ENCODE results near the gene CD80. TPM values are rescaled to one million over a fixed set of nuclear protein-coding genes. Genes with fewer than 3 reads are reported as not detected.
"Not testable (repeated sequence)": the region's sequence is repeated elsewhere in the genome, so short reads cannot be mapped to it uniquely, and the experiment has no call there.

Gene CD80
- total RNA-seq, 4 donors from 2014 or later: 0.58 TPM; not detected in 3

DNA sequence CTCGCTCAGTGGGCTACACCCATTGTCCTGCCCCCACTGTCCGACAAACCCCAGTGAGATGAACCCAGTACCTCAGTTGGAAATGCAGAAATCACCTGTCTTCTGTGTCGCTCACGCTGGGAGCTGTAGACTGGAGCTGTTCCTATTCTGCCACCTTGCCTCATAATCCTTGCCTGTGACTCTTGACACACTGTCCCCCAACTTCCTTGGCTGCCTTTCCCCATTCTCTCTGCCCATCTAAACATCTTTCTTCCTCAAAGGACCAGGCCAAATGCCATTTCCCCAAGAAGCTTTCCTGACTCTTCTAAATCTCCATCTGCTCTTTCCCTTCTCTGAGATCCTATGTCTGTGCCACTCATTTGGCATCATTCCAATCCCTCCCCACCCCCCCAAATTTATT, 9.7 kb upstream of the CD80 start:
- ATAC-seq: no peak
- TF ChIP-seq, protein P1, sequence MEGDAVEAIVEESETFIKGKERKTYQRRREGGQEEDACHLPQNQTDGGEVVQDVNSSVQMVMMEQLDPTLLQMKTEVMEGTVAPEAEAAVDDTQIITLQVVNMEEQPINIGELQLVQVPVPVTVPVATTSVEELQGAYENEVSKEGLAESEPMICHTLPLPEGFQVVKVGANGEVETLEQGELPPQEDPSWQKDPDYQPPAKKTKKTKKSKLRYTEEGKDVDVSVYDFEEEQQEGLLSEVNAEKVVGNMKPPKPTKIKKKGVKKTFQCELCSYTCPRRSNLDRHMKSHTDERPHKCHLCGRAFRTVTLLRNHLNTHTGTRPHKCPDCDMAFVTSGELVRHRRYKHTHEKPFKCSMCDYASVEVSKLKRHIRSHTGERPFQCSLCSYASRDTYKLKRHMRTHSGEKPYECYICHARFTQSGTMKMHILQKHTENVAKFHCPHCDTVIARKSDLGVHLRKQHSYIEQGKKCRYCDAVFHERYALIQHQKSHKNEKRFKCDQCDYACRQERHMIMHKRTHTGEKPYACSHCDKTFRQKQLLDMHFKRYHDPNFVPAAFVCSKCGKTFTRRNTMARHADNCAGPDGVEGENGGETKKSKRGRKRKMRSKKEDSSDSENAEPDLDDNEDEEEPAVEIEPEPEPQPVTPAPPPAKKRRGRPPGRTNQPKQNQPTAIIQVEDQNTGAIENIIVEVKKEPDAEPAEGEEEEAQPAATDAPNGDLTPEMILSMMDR (IDR thresholded peaks at IDR 0.05): no peak
- TF ChIP-seq POLR2A (IDR thresholded peaks at IDR 0.05) (no peak), POLR2AphosphoS5 (IDR thresholded peaks at IDR 0.05) (no peak), EP300 (IDR thresholded peaks at IDR 0.05) (no peak)

DNA sequence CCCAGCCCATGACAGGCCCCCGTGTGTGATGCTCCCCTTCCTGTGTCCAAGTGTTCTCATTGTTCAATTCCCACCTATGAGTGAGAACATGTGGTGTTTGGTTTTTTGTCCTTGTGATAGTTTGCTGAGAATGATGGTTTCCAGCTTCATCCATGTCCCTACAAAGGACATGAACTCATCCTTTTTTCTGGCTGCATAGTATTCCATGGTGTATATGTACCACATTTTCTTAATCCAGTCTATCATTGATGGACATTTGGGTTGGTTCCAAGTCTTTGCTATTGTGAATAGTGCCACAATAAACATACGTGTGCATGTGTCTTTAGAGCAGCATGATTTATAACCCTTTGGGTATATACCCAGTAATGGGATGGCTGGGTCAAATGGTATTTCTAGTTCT, 3.9 kb upstream of the CD80 start:
- not testable (repeated sequence) for H3K4me1 ChIP-seq, H3K9me3 ChIP-seq, H3K4me3 ChIP-seq, ATAC-seq, H3K27me3 ChIP-seq, H3K36me3 ChIP-seq, H3K27ac ChIP-seq
- WGBS, 2 donors (ENCODE audit: low coverage in 1 of 2): 73 to 100% methylated on average over 1 of the region's 2 CpGs

More for the DNA sequence above, 9.7 kb upstream of the CD80 start:
- 100% methylated on average over 2 of the region's 4 CpGs; no CpG with 5 or more reads in 1 of the 2 donors for WGBS, 2 donors (ENCODE audit: low coverage in 1 of 2)
- Histone ChIP-seq H3K4me3 (no peak overlapping the region), H3K27me3 (no peaks in the 10 kb centered on the region), H3K4me1 (no peaks in the 10 kb centered on the region), H3K9me3 (no peaks in the 10 kb centered on the region), H3K27ac (no peak overlapping the region), H3K36me3 (no peaks in the 10 kb centered on the region)

DNA sequence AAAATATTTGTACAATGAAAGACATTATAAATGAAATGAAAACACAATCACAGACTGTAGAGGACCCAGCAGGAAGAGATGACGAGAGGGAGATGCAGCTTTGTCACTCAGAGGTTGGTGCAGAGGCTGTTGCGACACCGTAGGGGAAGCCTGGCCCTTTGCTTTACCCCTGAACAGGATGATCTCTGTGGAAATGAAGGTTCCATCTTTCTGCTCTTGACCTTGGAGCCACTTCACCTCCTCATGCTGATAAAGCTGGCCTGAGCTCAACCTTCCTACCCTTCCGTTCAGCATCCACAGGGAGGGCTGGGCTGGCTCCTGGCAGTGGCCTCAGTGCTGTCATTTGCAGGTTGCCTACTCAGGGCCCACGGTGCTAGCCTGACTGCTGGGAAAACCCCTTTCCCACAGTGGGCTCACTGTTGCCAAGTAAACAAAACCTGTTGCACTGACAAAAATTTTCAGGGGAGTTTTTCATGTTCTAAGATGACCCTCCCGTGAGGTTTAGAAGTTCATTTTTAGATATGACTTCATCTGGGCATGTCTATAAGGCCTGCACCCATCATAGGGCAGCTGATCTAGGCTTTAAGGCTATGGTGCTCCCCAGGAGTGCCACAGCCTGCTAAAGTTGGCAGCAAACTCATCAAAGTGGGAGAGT, 3.0 kb upstream of the CD80 start:
- ATAC-seq: no peak
- no peaks in the 10 kb centered on the region for H3K9me3 ChIP-seq

DNA sequence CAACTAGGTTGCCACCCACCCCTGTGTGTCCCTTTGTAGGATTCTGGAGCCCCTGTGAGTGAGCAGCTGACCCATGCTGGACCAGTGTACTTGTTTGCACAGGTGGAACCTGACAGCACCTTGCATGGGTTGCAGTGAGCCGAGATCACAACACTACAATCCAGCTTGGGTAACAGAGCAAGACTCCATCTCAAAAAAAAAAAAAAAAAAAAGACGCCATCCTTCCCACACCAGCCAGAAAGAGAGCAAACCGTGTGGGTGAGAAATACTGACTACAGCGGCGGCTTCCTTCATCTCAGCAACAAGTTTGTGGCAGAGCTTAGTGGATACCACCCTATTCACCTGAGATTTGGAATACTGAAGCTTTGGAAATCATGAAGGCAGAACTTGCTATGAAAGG, 746 bp upstream of the CD80 start:
- Histone ChIP-seq H3K4me1 (no peaks in the 10 kb centered on the region), H3K36me3 (no peaks in the 10 kb centered on the region), H3K27me3 (no peaks in the 10 kb centered on the region), H3K9me3 (no peaks in the 10 kb centered on the region), H3K4me3 (no peak overlapping the region), H3K27ac (no peak overlapping the region)
- TF ChIP-seq EP300 (IDR thresholded peaks at IDR 0.05) (no peak), POLR2A (IDR thresholded peaks at IDR 0.05) (no peak)
- TF ChIP-seq, protein P1 (IDR thresholded peaks at IDR 0.05): no peak
- ATAC-seq: no peak
- WGBS, 2 donors (ENCODE audit: low coverage in 1 of 2): 83 to 88% methylated on average over 3 to 4 of the region's 5 CpGs

More for the DNA sequence above, 3.0 kb upstream of the CD80 start:
- Histone ChIP-seq H3K4me3 (no peak overlapping the region), H3K27me3 (no peaks in the 10 kb centered on the region), H3K27ac (no peak overlapping the region), H3K4me1 (no peaks in the 10 kb centered on the region), H3K36me3 (no peaks in the 10 kb centered on the region)
- 52 to 56% methylated on average over 4 to 5 of the region's 6 CpGs for WGBS, 2 donors (ENCODE audit: low coverage in 1 of 2)
- TF ChIP-seq POLR2A (IDR thresholded peaks at IDR 0.05) (no peak), EP300 (IDR thresholded peaks at IDR 0.05) (no peak)

DNA sequence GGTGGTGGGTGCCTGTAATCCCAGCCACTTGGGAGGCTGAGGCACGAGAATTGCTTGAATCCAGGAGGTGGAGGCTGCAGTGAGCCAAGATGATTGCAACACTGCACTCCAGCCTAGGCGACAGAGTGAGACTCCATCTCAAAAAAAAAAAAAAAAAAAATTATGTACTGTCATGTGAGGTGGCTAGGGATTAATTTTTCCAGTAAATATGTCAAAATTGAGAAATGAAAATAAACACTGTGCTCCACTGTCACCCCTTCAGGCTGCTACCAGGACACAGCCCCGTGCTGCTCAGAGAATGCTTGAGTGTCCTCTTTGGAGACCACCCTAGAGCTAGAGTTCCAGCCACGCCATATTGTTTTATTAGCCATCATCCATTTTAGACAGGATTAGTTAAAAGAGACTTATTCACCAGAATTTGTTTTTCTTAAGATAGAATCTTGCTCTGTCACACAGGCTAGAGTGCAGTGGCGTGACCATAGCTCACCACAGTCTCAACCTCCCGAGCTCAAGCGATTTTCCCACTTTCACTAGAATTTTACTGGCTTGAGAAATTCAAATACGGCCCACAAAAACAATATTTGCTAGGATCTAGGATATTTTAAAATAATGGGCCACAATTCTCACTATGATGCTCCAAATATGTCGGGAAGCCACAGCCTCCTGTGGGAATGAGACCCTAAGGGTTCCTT, 642 bp downstream of the CD80 start:
- H3K27ac ChIP-seq: no peak overlapping the region
- H3K4me3 ChIP-seq: no peak overlapping the region
- ATAC-seq: no peak
- 90 to 94% methylated on average over 4 to 7 of the region's 9 CpGs for WGBS, 2 donors (ENCODE audit: low coverage in 1 of 2)
- no peaks in the 10 kb centered on the region for H3K36me3 ChIP-seq
- TF ChIP-seq EP300 (IDR thresholded peaks at IDR 0.05) (no peak), POLR2AphosphoS5 (IDR thresholded peaks at IDR 0.05) (no peak), POLR2A (IDR thresholded peaks at IDR 0.05) (no peak)
- TF ChIP-seq, protein P1 (IDR thresholded peaks at IDR 0.05): no peak
- no peaks in the 10 kb centered on the region for H3K4me1 ChIP-seq
- no peaks in the 10 kb centered on the region for H3K9me3 ChIP-seq
- H3K27me3 ChIP-seq: no peaks in the 10 kb centered on the region

DNA sequence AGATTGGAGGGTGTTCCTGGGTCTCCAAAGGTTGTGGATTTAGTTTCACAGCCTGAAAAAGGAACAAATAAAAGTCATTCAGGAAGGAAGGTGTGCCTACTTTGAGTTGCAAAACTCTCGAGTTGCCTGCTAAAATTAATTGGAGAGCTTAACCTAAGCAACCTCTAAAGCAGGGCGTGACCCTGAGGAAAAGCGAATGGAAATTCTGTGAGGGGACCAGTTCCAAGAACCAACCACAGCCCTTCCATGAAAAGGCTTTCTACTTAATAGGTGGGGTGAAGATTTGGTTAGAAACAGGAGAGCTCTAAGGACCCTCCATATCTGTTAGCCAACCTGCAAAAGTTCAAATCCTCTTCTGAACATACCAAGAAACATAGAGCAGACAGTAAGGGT, 1.5 kb downstream of the CD80 start:
- Histone ChIP-seq H3K27me3 (no peaks in the 10 kb centered on the region), H3K4me3 (no peak overlapping the region), H3K4me1 (no peaks in the 10 kb centered on the region), H3K36me3 (no peaks in the 10 kb centered on the region), H3K9me3 (no peaks in the 10 kb centered on the region), H3K27ac (no peak overlapping the region)
- 14 to 69% methylated on average over 1 to 3 of the region's 3 CpGs for WGBS, 2 donors (ENCODE audit: low coverage in 1 of 2)
- TF ChIP-seq POLR2AphosphoS5 (IDR thresholded peaks at IDR 0.05) (no peak), EP300 (IDR thresholded peaks at IDR 0.05) (no peak), POLR2A (IDR thresholded peaks at IDR 0.05) (no peak)
- TF ChIP-seq, protein P1 (IDR thresholded peaks at IDR 0.05): no peak
- no peak for ATAC-seq
